ENCODE data around the gene RAB39A.
"Not testable (repeated sequence)": the region's sequence is repeated elsewhere in the genome, so short reads cannot be mapped to it uniquely, and the experiment has no call there.

RAB39A gene, protein sequence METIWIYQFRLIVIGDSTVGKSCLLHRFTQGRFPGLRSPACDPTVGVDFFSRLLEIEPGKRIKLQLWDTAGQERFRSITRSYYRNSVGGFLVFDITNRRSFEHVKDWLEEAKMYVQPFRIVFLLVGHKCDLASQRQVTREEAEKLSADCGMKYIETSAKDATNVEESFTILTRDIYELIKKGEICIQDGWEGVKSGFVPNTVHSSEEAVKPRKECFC

DNA sequence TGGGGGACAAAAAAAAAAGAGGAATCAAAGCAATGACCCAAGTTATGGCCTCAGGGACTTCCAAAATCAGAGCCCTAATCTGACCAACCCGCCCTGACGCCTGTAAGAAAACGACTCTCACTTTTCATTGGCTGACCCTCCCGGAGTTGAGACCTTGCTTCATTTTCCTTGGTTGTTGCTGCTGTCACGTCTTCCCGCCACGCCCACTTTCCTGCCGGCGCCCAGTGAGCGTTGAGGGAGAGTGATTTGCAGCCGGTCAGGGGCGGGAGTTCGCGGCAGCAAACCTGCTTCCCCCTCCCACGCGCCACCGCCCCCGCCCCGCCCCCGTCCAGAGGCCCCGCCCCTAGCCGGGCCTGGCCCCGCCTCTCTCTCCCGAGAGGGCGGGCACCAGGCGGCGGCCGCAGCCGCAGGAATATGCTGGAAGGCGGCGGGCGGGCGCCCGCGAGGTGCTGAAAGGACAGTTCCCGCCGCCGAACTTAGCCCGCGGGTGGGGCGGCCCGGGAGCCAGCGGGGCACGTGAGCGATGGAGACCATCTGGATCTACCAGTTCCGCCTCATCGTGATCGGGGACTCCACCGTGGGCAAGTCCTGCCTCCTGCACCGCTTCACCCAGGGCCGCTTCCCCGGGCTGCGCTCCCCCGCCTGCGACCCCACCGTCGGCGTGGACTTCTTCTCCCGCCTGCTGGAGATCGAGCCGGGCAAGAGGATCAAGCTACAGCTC lies at the start of gene RAB39A:
TSS of gene RAB39A (plus strand) at position 403 of the 721 bp plus-strand sequence. CDS start at position 524, 121 bp downstream.
- DNase-seq = peak; percentile 98

DNA sequence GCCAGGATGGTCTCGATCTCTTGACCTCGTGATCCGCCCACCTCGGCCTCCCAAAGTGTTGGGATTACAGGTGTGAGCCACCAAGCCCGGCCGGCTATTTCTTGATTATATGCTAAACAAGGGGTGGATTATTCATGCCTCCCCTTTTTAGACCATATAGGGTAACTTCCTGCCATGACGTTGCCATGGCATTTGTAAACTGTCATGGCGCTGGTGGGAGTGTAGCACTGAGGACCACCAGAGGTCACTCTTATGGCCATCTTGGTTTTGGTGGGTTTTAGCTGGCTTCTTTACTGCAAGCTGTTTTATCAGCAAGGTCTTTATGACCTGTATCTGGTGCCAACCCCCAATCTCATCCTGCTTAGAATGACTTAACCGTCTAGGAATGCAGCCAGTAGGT lies 46.8 kb upstream of the RAB39A start:
- DNase-seq = not testable (repeated sequence)

DNA sequence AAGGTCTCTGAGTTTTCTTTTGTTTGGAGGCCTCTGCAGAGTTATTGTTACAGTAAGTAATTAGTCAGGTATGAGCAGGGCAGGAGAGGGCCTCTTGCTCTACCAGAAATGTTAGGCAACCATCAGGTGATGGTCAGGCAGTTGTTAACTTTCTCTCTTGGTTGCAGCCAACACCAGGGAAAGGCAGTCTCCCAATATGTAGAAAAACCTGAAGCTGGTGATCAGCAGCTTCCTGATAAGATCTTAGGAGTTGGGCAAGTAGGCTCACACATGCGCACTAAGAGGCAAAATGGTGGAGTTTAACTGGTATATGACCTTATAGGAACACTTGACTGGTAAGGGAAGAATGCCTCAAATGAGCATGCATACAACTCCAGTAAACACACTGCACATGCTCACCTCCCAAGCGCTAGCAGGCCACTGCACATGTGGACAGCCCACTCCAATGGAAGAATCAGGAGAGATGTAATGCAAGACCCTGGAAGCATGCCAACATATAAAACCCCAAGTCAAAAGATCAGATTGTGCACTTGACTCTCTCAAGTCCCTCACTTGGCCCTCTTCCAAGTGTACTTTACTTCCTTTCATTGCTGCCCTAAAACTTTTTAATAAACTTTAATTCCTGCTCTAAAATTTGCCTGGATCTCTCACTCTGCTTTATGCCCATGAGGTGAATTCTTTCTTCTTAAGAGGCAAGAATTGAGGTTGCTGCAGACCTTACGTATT lies 46.0 kb upstream of the RAB39A start:
- DNase-seq = peak; percentile 65

DNA sequence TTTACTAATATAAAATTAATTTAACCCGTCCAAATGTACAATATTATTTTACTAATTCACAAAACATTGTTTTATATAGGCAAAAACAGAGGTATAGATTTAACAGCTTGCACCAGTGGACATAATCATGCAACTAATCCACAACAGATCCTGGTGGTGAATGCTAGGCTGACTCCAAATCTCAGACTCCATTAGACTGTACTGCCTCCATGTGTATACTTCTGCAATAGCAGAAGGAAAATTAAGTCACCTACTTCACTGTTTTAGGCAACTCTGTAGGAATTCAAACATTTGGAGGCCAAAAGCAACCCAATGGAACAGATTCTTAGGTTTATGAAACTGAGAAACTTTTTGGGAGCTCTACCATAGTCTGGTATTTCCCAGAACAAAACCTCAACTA lies 30.0 kb upstream of the RAB39A start:
- DNase-seq = no peak

DNA sequence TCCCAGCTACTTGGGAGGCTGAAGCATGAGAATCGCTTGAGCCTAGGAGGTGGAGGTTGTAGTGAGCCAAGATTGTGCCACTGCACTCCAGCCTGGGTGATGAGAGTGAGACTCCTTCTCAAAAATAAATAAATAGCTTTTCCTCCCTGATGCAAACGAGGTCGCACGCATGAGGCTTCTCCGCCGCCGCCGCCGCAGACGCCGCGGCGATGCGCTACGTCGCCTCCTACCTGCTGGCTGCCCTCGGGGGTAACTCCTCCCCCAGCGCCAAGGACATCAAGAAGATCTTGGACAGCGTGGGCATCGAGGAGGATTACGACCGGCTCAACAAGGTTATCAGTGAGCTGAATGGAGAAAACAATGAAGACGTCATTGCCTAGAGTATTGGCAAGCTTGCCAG lies 20.0 kb upstream of the RAB39A start:
- DNase-seq = no peak

DNA sequence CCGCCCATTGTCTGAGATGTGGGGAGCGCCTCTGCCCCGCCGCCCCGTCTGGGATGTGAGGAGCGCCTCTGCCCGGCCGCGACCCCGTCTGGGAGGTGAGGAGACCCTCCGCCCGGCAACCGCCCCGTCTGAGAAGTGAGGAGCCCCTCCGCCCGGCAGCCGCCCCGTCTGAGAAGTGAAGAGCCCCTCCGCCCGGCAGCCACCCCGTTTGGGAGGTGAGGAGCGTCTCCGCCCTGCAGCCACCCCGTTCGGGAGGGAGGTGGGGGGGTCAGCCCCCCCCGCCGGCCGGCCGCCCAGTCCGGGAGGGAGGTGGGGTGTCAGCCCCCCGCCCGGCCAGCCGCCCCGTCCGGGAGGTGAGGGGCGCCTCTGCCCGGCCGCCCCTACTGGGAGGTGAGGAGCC lies 15.8 kb upstream of the RAB39A start:
- DNase-seq = not testable (repeated sequence)

DNA sequence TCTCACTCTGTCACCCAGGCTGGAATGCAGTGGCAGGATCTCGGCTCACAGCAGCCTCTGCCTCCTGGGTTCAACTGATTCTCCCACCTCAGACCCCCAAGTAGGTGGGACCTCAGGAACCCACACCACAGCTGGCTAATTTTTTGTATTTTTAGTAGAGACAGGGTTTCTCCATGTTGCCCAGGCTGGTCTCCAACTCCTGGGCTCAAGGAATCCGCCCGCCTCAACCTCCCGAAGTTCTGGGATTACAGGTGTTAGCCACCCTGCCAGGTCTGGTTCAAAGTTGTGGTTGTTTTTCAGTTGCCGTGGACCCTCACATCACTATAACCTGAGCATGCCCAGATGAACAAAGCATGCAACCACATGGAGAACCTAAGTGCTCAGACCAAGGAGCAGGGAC lies 13.0 kb upstream of the RAB39A start:
- no peak for DNase-seq

DNA sequence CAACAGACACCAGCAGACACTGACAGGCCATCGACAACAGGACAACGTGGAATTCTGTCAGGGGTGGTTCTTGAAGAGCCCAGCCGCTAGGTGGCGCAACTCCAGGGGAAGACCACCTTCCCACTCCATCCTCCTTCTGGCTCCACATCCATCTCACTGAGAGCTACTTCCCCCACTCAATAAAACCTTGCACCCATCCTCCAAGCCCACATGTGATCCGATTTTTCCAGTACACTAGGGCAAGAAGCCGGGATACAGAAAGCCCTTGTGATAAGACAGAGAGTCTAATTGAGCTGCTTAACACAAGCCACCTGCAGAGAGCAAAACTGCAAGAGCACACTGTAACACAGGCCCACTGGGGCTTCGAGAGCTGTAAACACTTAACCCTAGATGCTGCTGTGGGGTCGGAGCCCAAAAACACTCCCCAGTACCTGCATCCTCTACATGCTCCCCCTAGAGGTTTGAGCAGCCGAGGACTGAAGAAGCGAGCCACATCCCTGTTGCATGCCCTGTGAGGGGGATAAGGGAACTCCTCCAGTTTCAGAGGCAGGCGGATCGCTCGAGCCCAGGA lies 11.5 kb upstream of the RAB39A start:
- DNase-seq = no peak

DNA sequence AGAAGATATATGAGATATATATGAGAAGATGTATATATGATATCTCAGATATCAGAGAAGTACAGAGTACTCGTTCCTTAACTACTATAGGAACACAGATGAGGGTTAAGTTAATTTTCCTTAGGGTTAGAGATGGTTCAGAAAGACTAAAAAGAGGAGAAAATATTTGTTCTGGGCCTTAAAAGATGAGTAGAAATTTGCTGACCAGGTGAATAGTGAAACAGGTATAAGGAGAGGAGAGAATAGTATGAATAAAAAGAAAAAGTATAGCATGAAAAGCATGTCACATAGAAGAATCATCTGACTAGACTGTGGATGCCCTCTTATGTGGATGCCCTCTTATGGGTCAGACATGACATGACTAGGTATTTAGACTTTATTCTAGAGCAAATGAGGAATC lies 6.3 kb upstream of the RAB39A start:
- no peak for DNase-seq

DNA sequence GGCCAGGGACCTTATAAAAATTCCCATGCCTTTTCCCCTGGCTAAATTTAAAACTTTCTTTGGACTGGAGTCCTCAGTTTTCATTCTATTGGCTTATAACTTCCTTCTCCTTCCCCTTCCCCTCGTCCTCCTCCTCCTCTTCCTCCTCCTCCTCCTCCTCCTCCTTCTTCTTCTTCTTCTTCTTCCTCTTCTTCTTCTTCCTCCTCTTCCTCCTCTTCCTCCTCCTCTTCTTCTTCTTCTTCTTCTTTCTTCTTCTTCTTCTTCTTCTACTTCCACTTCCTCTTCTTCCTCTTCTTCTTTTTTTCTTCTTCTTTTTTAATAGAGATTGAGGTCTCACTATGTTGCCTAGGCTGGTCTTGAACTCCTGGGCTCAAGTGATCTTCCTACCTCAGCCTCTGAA lies 4.7 kb upstream of the RAB39A start:
- not testable (repeated sequence) for DNase-seq

DNA sequence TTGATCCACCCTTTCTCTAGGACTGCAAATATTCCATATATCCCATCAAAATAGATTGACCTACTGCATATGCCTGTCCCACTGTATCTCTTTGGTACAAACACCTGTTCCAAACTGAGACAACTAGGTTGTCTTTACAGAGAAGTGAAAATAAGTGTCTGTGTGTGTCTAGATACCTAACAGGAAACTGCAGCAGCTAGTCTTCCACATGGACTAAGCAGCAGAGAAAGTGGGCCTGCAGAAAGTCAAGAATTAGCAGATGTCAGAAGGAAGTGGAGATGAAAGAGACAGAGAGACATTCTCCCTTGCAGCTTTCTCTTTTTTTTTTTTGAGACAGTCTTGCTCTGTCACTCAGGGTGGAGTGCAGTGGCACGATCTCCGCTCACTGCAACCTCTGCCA lies 3.9 kb upstream of the RAB39A start:
- DNase-seq = no peak

DNA sequence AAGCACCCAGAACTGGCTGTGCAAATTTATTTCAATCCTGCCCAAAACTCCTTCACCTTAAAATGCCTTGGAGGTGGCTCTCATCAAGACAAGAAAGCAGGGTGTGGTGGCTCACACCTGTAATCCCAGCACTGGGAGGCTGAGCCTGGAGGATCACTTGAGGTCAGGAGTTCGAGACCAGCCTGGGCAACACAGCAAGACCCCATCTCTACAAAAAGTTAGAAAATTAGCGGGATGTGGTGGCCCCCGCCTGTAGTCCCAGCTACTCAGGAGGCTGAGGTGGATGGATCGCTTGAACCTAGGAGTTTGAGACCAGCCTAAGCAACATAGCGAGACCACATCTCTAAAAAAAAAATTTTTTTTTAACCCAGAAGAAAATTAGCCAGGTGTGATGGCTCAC lies 689 bp upstream of the RAB39A start:
- DNase-seq = no peak

DNA sequence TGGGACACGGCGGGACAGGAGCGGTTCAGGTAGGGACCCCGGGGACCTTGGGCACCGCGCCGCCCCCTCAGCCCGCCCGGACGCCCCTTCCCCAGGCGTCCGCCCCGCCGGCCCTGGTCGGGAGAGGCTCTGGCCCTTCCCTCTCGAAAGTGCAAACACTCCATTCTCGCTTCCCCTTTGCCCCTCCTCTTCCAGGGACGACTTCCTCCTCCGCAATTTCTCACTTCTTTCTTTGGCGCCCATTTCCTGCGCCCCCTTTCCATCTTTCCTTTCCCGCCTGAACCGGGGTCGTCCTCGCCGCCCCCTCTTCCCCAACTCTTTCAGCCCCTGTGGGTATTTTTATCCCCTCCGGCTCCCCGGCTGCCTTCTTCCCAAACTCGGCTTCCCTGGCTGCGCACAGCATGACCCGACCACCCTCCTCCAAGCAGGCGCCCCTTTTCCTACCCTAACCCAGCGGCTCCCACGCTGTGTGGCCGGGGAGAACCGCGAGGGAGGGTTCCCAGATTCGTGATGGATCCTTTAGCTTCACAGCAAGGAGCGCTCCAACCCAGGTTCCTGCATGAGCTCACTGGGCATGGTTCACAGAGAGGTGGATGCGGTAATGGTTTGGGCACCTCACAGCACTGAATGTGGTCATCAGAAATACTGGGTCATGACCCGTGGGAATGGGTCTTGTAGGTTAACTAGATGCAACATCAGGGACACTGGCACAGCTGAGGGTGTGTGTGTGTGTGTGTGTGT lies 689 bp downstream of the RAB39A start:
- peak; percentile 50 for DNase-seq

DNA sequence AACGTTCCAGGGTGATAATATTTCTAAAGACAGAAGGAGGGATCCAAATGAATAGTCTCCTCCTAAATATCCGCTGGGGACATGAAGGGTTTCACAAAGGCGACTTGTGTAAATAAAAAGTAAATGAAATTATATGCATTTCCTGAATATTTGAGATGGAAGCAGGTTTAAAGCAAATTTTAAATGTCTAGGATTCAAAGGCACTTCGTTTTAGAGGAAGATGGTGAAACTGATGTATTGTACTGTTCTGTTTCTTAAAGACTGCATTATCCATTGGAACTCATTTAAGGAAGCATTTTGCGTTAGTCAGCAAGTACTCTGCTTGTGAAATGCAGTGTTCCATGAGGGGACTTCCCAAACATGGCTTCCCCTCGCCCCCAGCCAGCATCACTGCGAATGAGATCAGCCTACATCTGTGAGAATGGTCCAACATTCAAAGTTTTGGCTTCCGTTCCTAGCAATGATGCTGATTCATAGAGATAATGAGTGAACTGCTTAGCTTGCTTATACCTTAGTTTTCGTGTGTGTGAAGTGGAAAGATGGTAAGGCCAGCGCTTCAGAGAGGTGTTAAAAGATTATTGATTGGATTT lies 1.5 kb downstream of the RAB39A start:
- DNase-seq = peak; percentile 18

DNA sequence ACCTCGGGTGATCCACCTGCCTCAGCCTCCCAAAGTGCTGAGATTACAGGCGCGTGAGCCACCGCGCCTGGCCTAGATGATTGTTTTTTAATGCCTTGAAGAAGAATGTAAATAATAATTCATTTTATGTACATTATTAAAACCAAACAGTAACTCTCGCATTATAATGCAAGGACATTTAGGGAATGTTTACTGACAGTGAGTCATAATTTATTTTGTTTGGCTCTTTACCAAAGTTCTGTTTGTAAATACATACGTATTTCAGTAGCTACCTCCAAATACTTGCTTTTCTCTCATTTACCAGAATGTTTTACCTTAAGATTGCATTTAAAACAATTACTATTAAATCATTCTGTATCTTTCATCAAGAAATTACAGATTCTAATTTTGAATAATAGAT lies 3.0 kb downstream of the RAB39A start:
- no peak for DNase-seq

DNA sequence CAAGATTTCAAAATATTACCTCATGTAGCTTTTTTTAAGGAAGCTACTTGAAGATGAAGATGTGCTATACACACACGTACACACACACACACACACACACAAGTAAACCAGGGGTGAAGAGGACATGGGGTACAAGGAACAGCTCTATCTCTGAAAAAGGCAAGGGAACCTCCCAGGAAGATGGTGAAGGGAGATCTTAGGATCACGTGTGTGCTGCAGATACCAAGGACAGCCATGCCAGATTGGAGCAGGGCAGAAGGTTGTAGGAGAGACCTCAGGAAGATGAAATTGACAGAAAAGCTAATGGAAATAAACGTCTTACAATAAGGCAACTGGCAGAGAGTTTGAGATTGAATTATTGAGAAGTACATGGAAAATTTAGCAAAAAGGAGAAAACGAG lies 19.7 kb downstream of the RAB39A start:
- DNase-seq = no peak

DNA sequence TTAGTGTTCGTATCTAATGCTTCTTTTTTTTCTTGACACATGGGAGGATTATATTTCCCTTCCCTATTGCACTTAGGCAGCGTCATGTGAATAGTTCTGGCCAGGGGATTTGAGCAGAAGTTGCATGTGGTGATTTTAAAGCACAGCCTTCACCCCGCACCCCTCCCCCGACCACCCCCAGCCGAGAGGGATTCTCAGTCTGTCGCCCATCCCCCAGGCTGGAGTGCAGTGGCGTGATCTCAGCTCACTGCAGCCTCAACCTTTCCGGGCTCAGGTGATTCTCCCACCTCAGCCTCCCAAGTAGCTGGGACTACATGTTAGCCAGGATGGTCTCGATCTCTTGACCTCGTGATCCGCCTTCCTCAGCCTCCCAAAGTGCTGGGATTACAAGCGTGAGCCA lies 20.1 kb downstream of the RAB39A start:
- DNase-seq = not testable (repeated sequence)

DNA sequence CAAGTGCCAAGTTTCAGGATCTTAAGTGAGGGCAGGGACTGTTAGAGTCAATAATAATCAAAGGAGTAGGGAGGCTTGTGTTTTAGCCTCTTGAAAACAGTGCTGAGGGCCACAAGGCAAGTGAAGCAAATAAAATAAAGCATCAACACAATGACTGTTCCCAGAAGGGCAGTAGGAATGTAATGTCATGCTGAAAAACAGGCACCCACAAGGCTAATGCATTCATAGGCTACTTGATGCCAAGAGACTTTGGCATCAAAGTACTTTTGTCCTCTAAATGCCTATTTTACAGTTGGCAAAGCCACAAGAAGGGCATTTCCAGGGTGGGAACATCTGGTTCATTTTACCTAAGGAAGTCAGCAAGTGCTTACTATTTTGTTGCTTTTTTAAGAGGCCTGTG lies 22.9 kb downstream of the RAB39A start:
- DNase-seq = peak; percentile 98

DNA sequence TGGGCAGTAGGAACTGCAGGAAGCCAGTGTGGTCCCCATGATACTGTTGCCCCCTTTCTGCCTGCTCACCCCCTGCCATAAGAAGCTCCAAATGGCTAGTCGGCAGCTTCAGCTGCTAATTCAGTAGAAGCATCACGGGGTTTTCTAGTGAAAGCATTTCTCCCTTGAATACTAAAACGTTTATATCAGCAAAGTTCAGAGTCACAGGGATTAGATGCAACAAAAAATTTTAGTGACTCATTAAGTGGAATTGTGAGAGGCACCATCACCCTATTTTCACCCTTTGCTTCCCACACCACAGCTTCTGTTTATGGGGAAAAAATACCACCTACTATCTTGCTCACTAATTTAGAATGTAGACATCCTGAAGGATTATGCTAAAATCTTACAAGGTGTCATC lies 25.2 kb downstream of the RAB39A start:
- DNase-seq = no peak

DNA sequence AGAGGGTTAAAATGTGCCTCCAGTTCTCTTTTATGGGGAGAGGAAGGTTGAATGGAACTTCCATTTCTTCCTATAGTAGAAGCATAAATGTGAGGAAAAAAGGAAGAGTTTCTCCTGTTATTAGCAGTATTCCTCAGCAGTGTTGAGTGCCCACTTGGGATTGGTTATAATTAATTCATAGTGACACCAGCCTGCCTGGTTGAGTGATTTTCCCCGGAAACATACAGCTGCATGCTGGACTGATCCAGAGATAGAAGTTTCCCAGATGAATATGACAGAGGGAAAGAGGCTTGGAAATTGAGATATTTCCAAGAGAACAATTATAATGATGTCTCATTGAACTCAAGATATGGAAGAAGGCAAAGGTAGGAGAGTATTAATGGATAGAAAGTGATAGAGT lies 28.3 kb downstream of the RAB39A start:
- DNase-seq = no peak

DNA sequence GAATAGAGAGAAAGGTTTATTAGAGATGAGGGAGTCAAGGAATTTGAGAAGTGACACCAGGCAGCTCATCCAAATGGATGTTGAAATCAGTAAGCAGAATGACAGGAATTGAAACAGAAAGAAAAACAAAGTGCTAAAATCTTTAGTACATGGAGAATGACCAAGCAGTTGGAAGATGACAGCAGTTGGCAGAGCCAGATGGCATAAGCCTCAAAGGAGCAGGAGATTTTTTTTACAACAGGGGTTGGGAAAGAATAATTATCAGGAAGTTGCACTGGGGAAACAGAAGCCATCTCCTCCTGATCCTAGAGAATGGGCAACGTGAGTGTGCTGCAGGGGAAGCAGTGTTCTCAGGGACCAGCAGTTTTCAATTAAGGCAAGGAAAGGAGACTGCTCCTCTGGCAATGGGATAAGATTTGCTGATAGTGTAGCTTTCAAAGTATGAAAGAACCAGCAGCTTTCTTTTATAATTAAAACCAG lies 28.9 kb downstream of the RAB39A start:
- no peak for DNase-seq

DNA sequence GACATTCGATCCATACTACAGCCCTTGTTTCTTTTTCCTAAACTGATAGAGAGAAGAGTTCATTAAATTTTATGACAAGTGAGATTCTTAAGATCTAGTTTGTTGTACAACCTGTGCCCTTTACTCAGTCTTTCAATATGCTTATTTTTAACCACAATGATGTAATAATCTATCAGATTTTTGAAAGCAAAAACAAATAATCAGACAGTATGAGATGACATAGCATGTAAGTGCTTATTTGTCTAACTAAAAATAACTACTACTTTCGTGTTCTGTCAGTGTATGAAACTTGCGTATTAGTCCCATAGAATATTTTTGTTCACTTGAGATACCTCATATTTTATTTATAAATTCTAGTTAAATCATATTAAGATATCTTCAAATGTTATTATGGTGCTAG lies 33.2 kb downstream of the RAB39A start:
- no peak for DNase-seq

DNA sequence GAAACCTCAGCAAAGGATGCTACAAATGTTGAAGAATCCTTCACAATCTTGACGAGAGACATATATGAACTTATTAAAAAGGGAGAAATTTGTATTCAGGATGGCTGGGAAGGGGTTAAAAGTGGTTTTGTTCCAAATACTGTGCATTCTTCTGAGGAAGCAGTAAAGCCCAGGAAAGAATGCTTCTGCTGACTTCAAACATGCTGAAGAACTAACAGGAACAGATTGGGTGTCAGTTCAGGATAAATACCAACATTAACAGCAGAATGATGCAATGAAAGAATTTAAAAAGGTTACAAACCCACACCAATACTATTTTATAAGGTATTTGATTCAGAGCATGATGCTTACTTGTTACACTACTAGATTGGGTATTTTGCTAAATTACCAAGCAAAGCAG lies 33.9 kb downstream of the RAB39A start:
- no peak for DNase-seq

All from DMS79 (cell line).